Stimulated activated CD4-positive, alpha-beta T cell treated with anti-CD3 and anti-CD28 coated beads, TNF-alpha, amount 100 ng/mL, for 24 hours (primary cell): ENCODE measurements around the gene TULP1.

Source experiments
- DNase-seq, 3 experiments: peaks; one replicate each; pipeline ENCODE4 v3.0.0-alpha.2; 2020; ENCODE audit warnings: low read depth in 3 of 3

TULP1 gene

GRCh38 chr6:35483893-35484645, 28.6 kb downstream of the TULP1 start:
- DNase-seq = no peak

DNA sequence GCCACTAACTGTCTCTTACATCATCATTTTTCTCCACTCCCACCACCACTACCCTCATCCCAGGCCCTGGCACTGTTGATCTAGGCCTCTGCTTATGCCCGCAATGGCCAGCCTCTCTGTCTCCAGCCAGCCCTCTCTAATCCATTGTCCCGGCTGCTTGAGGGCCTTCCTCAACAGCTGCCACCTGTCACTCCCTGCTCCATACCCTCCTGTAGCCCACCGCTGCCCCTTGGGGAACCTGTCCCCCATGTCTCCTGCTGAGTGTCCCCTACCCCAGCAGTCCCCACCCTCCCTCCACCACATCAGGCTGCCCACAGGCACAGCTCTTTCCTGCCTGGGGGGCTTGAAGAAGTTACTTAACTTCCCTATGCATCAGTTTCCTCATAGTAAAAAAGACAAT, 29.2 kb downstream of the TULP1 start:
- no peak for DNase-seq

DNA sequence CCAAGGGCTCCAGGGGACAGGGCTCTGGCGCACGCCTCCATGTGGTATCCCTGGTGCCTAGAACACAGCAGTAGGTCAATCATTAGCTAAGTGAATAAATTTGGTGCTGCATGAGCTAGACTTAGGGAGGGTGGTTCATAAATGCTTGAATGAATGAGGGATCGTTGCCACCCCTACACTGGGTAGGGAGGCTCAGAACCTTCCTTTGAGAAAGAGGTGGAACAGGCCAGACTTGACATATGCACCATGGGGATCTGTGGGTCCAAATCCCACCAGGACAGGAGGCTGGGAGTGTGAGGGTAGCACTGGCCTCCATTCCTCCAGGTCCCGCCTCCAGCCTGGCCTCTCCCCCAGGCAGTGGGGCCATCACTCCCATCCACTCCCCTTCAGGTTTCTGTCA, 29.6 kb downstream of the TULP1 start:
- DNase-seq = no peak

DNA sequence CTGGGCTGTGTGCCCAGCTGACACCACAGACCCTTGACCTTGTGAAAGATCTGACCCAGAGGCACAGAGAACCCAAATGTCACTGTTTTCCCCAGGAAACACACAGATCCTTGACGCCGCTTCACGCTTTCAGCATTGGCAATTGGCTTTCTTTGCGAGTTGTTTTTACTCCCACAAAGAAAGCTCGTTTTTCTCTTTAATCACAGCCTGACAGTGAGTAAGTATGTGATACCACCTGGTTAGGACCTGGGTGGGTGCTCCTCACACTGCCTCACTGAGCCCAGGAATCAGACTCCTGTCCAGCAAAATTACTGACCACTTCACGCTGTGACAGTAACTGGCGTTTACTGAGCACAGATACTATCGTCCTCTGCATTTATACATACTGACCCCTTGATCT, 31.5 kb downstream of the TULP1 start:
- DNase-seq = no peak

GRCh38 chr6:35480176-35480575, 32.5 kb downstream of the TULP1 start:
- DNase-seq = no peak

- no peak for DNase-seq
Measured at GRCh38 chr6:35478259-35478658, 34.4 kb downstream of the TULP1 start.

GRCh38 chr6:35477551-35478179, 35.0 kb downstream of the TULP1 start:
- no peak for DNase-seq

DNA sequence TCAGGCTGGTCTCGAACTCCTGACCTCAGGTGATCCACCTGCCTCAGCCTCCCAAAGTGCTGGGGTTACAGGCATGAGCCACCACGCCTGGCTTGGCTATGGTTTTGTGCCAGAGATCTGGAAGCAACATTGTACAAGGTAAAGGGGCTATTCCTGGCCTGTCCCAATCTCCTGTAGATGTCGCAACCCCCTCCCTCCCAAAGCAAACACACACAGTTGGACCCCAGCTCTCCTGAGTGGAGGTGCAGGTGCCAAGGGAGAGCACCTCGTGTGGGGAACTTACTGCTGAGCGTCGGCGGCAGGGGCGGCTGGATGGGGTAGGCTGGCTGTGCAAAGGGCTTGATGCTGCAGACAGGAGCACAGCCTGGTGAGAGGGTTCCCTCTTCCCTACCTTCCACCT, 35.7 kb downstream of the TULP1 start:
- no peak for DNase-seq

DNA sequence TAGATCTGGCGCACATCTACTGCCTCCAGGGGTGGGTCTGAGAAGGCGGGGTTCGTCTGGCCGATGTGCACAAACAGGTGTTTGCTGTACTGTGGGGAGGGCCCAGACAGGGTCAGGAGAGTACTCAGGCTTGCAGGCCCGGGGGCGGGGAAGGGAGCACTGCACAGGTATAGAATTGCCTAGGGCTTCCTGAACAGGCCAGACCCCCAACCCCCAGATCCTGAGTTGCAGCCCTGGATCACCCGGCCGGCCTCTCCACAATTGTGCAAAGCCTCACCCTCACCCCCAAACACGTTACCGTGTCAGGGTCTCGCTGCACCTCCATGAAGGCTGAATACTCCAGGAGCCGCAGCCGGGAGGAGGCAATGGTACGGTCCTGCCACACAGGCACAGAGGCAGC, 36.7 kb downstream of the TULP1 start:
- DNase-seq = no peak

DNA sequence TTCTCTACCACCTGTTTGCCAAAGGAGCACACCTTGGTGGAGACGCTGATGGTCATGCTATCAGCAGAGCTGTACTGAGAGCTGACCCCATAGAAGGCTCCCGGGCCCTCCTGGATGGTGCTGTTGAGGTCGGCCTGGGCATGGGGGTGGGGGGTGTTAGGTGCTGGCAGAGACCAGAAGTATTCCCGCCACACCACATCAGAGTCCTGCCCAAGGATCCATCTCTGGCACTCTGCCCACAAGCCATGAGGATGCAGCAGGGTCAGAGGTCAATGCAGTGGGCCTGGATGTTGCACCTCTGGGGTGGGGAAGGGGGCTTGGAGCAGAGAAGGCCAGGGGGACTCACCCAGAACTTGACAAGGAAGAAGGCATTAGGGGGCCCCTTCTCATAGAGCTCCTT, 37.1 kb downstream of the TULP1 start:
- DNase-seq = no peak

GRCh38 chr6:35474942-35475570, 37.6 kb downstream of the TULP1 start:
- peak in 1 of 3 experiments; percentile 14 for DNase-seq

GRCh38 chr6:35474131-35474941, 38.4 kb downstream of the TULP1 start:
- peak in 1 of 3 experiments; percentile 41 for DNase-seq

DNA sequence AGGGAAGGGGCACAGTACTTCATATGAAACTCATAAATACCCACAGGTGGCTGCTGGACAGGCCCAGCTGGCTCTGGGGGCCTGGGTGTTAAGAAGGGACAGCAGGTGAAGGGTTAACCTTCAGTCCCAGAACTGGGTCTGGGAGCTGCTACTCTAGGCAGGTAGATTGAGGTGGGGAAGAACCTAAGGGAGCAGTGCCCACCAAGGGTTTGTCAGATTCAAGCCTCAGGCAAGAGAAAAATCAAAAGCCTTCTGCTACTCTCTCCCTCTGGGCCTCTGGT, 38.9 kb downstream of the TULP1 start:
- DNase-seq = peak in 1 of 3 experiments; percentile 17

DNA sequence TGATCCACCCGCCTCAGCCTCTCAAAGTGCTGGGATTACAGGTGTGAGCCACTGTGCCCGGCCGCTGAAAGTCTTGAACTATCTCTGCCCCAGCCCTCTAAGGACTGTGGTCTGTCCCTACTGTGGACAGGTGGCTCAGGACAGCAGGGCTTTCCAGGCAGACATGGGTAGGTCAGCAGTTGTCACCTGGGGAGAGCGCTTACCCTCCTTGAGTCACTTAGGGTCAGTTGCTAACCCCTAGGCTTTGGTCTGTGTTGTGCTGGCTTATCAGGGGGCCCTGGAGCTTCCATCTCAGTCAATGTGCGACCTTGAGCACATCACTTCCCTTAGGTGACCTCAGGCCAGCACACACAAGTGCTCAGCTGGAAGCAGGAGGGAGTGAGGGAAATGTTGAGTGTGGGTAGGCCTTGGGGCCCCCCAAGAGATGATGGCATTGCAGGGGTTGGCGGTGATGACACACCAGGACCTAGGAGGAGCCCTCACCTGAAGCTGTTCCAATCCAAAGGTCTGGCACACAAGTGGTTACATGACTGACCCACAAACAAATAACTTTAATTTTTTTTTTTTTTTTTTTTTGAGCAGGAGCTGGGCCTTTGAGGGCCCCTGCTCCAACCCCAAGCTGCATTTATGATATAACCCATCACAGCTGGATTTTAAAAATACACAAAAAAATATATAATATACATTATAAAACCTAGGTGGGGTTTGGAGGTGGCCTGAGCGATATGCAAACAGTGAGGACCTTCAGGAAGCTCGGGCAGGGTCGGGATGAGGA, 39.4 kb downstream of the TULP1 start:
- DNase-seq = peak in 1 of 3 experiments; percentile 38

- DNase-seq = no peak
Measured at GRCh38 chr6:35471836-35472345, 40.8 kb downstream of the TULP1 start.

GRCh38 chr6:35470663-35471120, 42.0 kb downstream of the TULP1 start:
- DNase-seq = no peak

- peak in 1 of 3 experiments; percentile 25 for DNase-seq
Measured at GRCh38 chr6:35469751-35470662, 42.7 kb downstream of the TULP1 start.

DNA sequence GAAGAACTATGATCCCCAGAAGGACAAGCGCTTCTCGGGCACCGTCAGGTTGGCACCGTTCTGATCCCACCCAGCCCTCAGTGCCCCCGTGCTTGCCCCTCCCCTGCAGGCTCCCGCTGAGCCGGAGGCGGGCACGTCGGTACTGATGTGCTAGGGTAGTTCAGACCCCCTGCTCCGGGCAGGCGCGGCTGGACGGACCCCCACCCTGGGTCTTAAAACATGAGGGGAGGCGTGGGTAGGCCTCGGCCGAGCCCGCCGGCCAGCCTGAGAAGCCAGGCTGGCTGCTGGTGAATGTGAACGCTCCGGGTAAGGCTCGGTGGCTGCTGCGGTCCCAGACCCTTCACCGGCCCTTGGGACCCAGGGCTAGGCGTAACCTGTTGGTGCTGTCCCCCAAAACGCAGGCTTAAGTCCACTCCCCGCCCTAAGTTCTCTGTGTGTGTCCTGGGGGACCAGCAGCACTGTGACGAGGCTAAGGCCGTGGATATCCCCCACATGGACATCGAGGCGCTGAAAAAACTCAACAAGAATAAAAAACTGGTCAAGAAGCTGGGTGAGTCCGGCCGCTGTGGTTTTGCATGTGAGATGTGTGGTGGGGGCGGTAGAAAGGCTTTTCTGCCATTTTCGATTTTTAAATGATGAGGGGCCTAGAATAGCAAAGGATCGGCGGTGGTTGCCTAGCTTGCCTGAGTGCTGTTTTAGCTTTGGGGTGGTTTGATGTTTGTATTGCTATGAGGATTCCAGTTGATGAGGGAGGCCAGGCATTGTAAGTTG, 43.5 kb downstream of the TULP1 start:
- DNase-seq = peak in 1 of 3 experiments; percentile 39
